Measurements from ENCODE around the gene TCF7.
A peak's percentile ranks its signal among the peaks of the same experiment; 100 is the strongest.
"Not testable (repeated sequence)": the region's sequence is repeated elsewhere in the genome, so short reads cannot be mapped to it uniquely, and the experiment has no call there.

TCF7 gene

GRCh38 chr5:134145779-134146581 is 31.5 kb downstream of the TCF7 start:
- peak; percentile 93 for DNase-seq

- DNase-seq = no peak
Measured at GRCh38 chr5:134146651-134147518, 32.4 kb downstream of the TCF7 start.

GRCh38 chr5:134148316-134148715 is 33.8 kb downstream of the TCF7 start:
- DNase-seq = no peak

- no peak for DNase-seq
Measured at GRCh38 chr5:134148986-134149539, 34.6 kb downstream of the TCF7 start.

- DNase-seq = no peak
Measured at GRCh38 chr5:134149571-134150303, 35.3 kb downstream of the TCF7 start.

GRCh38 chr5:134151723-134152122 is 37.2 kb downstream of the TCF7 start:
- no peak for DNase-seq

- DNase-seq = not testable (repeated sequence)
Measured at GRCh38 chr5:134152173-134152832, 37.8 kb downstream of the TCF7 start.

GRCh38 chr5:134153241-134153640 is 38.8 kb downstream of the TCF7 start:
- no peak for DNase-seq

GRCh38 chr5:134153657-134154056 is 39.2 kb downstream of the TCF7 start:
- no peak for DNase-seq

- no peak for DNase-seq
Measured at GRCh38 chr5:134161513-134162395, 47.3 kb downstream of the TCF7 start.

GRCh38 chr5:134162592-134162991 is 48.1 kb downstream of the TCF7 start:
- DNase-seq = no peak

GRCh38 chr5:134171972-134172371 is 57.5 kb downstream of the TCF7 start:
- no peak for DNase-seq

GRCh38 chr5:134174841-134175839 is 60.7 kb downstream of the TCF7 start:
- peak; percentile 59 for DNase-seq

GRCh38 chr5:134175921-134176510 is 61.5 kb downstream of the TCF7 start:
- DNase-seq = peak; percentile 69

GRCh38 chr5:134176511-134177368 is 62.3 kb downstream of the TCF7 start, which contains the start of gene SKP1:
Gene SKP1 (minus strand): TSS chr5:134176950. CDS start chr5:134174022, 2,928 bp downstream.
- DNase-seq = peak; percentile 97

- no peak for DNase-seq
Measured at GRCh38 chr5:134177369-134178095, 63.1 kb downstream of the TCF7 start.

GRCh38 chr5:134178096-134178419 is 63.6 kb downstream of the TCF7 start:
- no peak for DNase-seq

GRCh38 chr5:134183481-134183880 is 69.0 kb downstream of the TCF7 start:
- no peak for DNase-seq

Measured in eye (tissue), 1 donor.